Hepatocyte (in vitro differentiated cells): Measurements from ENCODE around the gene POLA2.

ENCODE experiments used
- EZH2 ChIP-seq: fragments of 200-600 bp; sonication (generic); IDR thresholded peaks from 2 replicates; pipeline ENCODE4 v1.6.1; 2016; ENCODE audit warnings: antibody characterized with exemption, mild to moderate bottlenecking, borderline replicate concordance
- EZH2phosphoT487 ChIP-seq: fragments of 200-600 bp; sonication (generic); IDR thresholded peaks from one replicate; pipeline ENCODE4 v1.6.1; 2018; ENCODE audit warnings: antibody characterized with exemption, mild to moderate bottlenecking, low read depth, moderate library complexity; ENCODE audit not compliant: unreplicated experiment, severe bottlenecking
- TF ChIP-seq, protein P1 (sequence below): fragments of 200-600 bp; sonication (generic); IDR thresholded peaks from 2 replicates; pipeline ENCODE4 v1.5.1; 2016; ENCODE audit warnings: antibody characterized with exemption, mild to moderate bottlenecking; ENCODE audit not compliant: poor library complexity

DNA sequence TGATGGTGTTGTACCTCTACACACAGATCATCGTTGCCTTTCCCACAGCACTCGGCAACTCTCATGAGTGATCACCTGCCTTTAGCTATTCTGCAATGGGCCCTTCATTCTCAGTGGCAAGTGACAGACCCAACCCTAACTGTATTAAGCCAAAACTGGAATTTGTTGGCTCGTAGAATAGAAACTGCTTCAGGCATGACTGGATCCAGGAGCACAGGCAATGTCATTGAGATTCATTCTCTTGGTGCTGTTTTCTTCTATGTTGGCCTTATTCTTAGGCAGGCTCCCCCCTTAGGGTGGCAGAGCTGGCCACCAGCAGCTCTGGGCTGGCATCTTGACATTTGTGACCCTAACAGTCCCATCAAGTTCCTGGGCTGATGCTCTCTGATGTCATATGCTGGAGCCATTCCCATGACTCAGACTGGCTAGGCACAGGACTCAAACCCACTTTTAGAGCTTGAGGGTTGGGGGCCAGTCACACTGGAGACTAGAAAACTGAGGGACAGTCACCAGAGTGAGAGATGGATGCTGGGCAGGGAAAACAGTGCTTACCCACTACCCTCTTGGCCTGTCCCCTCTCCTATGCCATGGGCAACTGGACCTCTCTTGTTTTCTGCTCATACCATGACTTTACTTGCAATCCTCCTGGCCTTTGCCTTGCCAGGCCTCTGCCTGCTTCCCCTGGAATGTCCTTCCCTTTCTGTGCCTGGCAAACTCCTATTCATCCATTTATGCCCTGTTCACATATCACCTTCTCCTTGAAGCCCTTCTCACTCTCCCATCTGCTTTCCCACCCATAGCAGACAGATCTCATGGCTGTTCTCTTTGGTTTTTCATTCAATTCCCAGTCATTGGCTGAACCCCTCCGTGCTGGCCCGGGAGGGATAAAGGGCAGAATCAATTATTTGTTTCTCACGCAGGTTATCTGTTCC is 45.8 kb downstream of the POLA2 start:
- no peak for TF ChIP-seq EZH2
- TF ChIP-seq, protein P1, sequence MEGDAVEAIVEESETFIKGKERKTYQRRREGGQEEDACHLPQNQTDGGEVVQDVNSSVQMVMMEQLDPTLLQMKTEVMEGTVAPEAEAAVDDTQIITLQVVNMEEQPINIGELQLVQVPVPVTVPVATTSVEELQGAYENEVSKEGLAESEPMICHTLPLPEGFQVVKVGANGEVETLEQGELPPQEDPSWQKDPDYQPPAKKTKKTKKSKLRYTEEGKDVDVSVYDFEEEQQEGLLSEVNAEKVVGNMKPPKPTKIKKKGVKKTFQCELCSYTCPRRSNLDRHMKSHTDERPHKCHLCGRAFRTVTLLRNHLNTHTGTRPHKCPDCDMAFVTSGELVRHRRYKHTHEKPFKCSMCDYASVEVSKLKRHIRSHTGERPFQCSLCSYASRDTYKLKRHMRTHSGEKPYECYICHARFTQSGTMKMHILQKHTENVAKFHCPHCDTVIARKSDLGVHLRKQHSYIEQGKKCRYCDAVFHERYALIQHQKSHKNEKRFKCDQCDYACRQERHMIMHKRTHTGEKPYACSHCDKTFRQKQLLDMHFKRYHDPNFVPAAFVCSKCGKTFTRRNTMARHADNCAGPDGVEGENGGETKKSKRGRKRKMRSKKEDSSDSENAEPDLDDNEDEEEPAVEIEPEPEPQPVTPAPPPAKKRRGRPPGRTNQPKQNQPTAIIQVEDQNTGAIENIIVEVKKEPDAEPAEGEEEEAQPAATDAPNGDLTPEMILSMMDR, result no peak
- TF ChIP-seq EZH2phosphoT487, result no peak
